HUDEP-2 (cell line): Measurements from ENCODE around the gene GLB1L2.

Experiments used
- DNase-seq, 76 experiments: peaks; one replicate each; lab custom pipeline; 2025; ENCODE audit not compliant: unreplicated experiment in 76 of 76; lab: John Stamatoyannopoulos, UW

Gene GLB1L2

DNA sequence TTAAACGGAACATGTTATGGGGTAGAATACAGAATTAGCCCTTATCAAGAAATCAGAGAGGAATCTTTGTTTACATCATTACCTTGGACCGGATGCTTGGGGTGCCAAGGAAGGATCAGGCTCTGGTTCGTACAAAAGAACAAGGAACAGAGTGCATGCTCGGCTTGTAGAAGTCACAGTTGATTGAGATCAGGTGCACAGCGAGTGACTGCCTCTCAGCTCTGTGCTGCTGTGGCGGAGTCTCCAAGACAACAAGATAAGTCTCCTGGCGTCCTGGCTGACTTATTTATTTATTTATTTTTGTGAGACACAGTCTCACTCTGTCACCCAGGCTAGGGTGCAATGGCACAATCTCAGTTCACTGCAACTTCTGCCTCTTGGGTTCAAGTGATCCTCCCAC, 31.8 kb downstream of the GLB1L2 start:
- DNase-seq = no peak

DNA sequence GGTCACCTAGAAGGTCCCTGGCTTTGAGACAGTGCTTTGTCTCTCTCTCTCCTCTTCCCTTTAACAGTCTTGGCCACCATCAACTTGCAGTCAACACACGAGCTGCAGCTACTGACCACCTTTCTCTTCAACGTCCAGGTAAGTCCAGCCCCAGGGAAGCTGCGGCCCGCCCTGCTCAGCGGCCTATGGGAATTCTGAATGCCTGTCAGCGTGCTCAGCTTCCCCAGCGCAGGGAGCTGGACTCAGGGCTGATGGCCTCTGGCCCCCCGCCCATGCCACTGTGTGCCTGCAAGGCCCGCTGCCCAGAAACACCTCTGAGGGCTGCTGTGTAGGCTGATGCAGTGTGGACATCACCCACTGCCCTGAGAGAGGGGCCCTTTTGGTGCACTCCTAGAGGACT, 32.5 kb downstream of the GLB1L2 start:
- no peak for DNase-seq

DNA sequence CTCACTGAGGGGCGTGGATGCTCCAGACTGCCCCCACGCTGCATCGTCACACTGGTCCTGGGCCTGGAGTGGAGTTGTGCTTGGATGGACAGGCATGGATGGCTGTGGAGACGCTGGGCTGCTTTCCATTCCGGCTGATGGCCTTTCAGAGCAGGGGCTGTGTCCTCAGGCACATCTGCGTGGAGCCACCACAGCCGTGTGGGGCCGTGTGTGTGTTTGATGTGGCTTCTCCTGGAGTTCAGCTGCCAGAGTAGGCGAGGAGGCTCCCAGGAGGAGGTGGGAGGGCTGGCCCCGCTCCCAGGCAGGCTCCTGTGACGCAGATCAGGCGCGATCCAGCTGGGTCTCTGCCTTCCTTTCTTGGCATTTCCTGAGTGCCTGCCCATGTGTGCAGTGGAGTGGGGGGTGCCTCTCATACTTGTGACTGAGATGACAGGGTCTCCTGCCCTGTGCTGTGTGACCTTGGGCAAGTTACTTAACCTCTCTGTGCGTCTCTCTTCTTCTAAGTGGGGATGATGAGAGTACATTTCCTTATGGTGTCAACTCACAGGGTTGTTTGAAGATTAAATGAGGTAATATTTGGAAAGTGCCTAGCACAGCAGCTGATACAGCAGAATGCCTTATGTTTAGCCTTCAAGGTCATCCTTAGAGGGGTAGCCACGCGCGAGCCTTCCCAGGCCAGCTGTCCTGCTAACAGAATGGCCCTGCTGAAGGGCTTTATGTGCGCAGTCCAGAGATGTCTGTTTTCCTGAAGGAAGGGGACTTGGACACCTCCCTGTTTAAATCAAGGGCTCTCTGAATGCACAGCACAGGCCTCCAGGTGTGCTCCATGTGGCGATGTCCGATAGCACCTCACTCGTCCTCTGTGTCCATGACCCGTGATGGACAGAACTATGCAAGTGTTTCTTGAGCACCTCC, 33.5 kb downstream of the GLB1L2 start:
- DNase-seq = no peak

DNA sequence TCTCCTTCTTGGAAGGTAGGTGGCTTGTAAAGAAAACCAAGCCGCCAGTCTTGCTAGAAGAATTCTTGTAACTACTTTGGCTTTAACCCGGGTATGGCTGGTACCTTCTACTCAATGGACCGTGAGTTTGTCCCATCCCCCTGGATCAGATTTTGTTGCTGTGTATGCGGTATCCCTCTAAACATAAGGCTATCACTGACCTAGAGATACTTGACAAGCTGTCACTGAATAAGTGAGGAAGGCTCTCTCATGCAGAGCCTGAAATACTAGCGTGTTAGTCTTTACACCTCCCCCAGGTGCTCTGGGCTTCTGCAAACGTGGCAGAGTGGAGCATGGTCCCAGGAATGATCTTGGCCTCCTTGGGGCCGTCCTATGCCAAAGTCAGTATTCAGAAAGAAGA, 34.5 kb downstream of the GLB1L2 start:
- DNase-seq = no peak

DNA sequence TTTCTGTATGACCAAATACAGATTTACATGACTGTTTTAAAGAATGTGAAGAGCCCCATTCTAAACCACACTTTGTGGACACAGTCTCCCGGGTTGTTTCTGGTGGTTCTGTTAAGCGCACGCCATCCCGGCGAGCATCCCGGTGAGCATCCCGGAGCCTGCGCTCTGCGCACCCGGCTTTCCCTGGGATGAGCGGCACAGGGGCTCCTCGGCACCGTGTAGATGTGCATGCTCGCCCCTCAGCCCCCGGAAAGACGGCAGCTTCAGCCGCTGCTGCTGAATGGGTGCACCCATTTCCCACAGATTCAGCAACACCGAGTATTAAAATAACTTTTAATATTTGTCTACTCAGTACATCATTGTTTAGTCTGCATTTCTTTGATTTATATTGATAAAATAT, 36.0 kb downstream of the GLB1L2 start:
- no peak for DNase-seq

DNA sequence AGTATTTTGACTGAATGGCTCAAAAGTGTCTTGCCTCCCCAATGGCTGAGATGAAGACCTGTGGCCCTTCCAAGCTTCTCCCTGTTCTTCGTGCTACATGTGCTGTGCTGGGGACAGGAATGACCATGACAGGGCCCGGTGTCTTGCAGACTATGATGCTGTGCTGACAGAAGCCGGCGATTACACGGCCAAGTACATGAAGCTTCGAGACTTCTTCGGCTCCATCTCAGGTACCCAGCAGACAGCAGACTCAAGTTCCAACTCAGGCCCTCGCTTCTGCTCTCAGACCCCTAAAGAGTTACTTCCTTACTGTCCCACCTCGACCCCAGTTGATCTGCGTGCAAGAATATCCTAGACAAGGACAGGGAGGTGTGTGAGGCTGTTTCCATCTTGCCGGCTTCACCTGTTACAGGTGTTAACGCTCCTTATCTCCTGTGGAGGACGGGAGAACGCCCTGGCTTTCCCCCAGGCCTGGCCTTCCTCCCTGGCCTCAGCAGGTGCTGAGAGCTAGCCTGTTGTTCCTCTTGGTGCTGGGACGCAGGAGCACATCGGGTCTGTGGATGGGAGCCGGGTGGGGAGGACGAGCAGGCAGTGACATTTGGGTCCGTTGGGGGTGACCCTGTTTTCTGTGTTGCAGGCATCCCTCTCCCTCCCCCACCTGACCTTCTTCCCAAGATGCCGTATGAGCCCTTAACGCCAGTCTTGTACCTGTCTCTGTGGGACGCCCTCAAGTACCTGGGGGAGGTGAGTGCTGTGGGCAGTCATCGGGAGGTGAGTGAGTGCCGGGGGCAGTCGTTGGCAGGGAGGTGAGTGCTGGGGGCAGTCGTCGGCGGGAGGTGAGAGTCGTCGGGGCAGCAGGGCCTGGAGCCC, 38.1 kb downstream of the GLB1L2 start:
- no peak for DNase-seq

DNA sequence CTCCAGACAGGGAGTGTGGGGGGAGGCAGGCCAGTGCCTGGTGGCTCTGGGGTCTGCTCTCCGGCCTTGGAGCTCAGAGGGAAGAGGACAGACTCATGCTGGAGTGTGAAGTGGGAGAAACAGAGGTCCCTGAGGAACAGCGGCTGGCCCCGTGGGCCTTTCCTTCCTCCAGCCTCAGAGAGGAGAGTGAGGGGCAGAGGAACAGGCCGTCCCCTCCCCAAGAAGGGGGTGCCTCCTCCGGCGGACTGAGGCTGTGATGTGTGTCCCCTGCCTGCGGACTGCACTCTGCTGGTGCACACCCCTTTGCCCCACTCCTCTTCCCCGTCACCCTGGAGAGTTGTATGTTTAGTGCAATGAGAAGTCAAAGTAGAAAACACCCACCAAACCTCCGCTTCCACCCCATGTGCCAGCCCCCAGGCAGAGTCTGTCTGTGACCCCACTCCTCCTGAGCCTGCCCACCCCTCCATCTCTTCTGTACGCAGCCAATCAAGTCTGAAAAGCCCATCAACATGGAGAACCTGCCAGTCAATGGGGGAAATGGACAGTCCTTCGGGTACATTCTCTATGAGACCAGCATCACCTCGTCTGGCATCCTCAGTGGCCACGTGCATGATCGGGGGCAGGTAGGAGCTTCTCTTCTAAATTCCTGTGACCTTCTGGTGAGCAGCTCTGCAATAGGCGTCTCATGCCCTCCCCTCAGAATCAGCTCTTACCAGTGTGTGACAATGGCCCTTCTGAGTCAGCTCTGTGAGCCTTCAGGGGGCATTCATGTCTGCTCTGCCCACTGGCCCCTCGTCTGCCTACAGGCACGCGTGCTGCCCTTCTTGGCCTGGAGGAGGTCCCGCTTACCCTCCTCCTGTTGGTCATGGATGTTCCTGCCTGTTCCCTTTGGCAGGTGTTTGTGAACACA, 39.0 kb downstream of the GLB1L2 start:
- no peak for DNase-seq

DNA sequence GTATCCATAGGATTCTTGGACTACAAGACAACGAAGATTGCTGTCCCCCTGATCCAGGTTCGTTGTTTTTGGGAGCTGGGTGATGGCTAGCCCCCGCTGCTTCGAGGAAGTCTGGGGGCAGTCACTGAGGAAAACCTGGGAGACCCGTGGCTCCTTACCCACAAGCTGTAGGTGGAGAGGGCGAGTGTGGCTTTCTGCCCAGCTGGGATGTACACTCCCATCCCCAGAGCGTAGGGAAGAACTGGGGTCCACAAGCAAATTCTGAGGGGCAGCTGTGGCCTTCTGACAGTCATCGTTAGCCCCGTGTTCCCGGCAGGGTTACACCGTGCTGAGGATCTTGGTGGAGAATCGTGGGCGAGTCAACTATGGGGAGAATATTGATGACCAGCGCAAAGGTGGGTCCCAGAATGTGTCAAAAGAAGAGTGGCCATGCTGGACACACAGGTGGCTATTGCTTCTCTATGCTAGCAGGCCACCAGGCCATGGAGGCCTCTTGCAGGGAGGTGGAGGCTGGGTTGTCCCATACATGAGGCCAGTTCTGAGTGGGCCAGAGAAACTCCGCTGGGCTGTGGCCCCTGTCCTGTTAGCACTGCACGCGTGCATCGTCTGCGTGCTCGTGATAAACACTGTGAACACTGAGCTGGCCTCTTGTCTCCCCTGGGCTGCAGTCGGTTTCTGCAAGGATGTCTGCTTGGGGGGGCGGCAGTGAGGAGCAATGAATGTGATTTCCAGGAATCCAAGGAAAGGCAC, 39.8 kb downstream of the GLB1L2 start:
- no peak for DNase-seq

DNA sequence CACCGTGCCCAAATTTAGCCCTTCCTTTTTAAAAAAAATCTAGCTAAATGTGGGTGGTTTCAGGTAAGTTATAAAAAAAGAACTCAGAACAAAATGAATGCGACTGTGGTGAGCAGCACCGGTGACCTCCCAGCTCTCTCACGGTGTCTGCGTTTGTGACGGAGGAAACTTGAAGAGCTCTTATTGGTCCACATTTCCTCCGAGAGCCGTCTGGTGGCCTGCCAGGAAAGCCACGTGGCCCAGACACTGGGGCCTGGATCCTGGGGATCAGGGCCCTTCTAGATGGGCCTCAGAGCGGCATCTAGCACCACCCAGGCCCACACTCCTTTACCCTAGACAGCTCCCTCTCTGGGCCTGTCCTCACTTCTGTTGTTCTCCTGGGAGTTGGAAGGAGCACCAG, 40.7 kb downstream of the GLB1L2 start:
- DNase-seq = no peak

DNA sequence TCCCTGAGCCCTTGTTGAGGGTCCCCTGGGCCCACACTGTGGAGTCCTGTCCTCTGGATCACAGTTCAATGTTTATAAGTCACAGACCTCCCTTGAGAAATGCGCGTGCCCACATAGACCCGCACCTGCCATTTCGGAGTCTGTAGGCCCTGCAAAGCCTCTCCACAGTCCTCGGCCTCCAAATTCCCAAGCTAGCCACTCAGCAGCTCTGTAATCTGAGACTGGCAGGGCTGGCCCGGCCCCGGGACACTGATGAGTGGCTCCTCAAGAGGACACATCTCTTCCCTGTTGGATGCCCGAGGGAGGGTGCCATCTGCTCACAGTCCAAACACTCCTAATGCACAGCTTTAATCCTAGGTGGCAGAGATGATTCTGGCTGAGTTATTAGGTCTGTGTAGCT, 41.2 kb downstream of the GLB1L2 start:
- no peak for DNase-seq

DNA sequence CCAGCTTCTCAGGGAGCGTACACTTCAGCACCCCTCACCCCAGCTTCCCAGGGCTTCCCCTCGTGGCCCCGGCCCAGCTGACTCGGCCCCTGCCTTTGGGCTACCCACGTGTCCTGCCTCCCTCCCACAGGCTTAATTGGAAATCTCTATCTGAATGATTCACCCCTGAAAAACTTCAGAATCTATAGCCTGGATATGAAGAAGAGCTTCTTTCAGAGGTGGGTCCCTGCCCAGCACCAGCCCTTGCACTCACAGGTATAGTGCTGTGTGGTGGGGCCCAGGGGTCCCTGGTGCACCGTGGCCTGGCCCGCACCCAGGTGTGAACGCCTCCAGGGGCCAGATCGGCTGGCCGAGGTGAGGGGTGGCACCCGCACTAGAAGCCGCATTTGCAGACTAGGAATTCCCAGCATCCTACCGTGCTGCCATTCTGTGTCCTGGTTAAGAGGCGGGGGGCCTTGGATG, 41.8 kb downstream of the GLB1L2 start:
- no peak for DNase-seq

DNA sequence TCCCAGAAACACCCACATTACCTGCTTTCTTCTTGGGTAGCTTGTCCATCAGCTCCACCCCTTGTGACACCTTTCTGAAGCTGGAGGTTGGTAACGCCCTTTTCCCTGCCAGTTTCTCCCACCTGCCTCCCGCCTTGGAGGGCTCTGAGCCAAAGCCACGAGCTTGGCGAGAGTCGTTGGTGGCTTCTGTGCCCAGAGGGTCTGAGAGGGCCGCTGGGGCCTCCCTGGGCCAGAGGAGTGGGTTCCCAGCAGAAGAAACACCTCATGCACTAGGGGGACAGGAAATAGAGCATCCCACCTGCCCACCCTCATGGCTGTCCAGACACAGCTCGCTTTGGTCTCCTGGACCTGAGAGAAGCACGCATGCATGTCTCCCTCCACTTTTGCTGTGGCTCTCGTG, 42.4 kb downstream of the GLB1L2 start:
- DNase-seq = no peak

DNA sequence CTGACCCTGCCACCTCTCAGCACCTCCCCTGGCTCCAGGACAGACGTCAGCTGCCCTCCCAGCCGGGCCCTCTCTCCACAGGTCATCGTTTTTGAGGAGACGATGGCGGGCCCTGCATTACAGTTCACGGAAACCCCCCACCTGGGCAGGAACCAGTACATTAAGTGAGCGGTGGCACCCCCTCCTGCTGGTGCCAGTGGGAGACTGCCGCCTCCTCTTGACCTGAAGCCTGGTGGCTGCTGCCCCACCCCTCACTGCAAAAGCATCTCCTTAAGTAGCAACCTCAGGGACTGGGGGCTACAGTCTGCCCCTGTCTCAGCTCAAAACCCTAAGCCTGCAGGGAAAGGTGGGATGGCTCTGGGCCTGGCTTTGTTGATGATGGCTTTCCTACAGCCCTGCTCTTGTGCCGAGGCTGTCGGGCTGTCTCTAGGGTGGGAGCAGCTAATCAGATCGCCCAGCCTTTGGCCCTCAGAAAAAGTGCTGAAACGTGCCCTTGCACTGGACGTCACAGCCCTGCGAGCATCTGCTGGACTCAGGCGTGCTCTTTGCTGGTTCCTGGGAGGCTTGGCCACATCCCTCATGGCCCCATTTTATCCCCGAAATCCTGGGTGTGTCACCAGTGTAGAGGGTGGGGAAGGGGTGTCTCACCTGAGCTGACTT, 43.2 kb downstream of the GLB1L2 start:
- DNase-seq = no peak

DNA sequence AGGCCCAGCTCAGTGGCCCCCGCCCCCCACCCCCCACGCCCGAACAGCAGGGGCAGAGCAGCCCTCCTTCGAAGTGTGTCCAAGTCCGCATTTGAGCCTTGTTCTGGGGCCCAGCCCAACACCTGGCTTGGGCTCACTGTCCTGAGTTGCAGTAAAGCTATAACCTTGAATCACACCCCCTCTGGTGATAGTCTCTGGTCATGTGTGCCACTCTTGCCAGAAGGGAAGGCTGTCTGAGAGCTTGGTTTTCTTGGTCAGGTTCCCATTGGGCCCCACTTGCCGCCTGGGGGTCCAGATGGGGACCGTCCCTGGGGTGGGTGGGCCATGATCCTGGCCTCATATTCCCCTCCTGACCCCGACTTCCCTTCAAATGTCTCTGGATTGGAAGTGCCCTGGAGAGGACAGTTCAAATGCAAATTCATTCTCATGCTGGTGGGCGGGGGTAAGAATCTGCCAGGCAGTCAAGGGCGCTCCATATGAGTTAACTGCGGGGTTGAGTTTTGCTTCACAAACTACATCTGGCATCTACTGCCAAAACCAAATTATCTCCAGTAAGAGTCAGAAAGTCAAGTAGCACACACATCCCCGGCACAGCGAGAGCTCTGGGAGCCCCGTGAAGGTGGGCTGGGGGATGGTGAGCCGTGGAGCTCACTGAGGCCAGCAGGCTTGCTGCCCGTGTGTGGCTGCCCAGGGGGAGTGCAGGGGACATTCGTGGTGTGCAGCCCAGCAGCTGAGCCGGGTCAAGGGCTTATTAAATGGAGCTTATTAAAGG, 44.5 kb downstream of the GLB1L2 start:
- DNase-seq = no peak

DNA sequence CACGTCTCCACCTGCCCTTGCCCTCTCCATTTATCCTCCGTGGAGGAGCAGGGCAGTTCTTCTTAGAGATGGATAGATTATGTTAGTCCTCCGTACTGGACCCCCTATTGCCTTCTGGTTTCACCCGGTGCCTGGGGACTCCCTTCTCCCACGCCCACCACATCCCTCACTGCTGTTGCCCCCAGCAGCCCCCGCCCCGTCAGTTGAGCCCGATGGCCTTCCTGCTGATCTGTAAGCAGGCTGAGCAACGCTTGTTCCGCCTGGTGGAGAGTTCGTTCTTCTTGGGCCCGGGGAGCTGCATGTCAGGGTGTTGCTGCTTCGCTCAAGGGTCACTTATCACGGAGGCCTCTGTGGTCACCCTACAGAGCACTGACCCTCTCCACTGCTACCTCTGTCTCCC, 46.1 kb downstream of the GLB1L2 start:
- DNase-seq = no peak

DNA sequence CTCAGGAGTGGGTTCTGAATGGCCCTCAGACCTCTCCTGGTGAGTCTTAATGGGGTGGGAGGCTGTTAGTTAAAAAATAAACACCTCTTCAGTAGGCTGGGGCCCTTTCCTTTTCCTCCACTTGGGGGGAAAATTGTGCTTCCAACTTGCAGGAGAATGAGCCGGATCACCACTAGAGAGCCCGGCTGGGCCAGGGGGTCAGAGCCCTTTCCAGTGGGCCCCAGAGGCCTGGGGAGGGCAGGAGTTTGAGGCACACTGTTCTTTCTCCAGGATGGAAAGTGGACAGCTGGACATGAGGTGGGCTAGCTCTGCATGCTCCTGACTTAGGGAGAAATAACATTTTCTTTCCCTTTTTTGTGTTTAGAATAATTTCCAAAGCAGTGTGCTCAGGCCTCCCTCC, 47.5 kb downstream of the GLB1L2 start:
- no peak for DNase-seq

DNA sequence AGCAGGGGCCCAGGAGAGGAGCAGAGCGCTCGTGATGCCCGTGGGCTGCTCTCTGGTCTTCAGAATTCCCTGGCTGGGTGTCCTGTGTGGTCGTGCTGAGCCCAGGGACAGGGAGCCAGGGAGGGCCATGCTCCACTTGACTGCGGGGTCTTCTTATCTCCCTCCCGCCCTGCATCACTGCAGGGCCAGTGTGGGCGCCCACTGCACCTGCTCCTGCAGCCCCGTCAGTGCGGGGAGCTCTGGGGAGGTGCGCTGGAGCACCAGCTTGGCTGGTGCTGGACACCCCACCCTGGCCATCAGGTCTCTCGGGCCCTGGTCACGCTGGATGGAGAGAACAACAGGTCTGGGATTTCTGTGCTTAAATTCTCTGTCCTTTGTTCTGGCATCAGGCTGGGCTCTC, 48.4 kb downstream of the GLB1L2 start:
- no peak for DNase-seq

DNA sequence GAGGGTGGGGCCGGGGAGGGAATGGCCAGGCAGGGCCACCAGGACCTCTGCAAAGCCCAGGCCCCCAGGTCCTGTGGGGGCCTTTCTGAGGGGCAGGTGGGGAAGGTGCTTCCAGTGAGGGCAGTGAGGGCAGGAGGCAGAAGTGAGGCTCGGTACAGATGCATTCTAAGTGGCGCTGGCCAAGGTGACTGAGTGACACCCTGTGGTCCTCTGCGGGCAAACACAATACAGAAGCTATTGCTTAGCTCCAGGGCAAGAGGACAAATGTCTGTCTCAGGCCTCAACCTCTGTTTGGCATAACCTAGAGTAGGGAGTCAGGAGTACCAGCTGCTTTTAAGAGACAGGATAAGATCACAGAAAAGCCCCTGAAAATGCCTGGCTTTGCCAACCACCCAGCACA, 49.0 kb downstream of the GLB1L2 start:
- no peak for DNase-seq

DNA sequence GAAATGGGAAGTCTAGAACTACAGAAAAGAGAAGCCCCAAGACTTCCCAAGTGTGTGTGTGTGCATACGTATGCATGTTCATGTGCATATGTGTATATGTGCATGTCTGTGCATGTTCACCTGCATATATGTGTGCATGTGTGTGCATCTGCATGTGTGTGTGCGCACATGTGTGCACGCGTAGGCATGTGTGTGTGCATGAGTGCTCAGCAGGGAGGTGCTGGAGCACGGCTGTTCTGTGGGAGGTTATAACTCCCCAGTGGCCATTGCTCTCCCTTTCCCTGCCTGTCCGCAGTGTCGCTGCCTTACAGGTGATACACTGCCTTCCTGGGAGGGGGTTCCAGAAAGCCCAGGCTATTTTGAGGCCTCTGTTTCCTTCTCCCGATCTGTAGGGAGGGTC, 50.5 kb downstream of the GLB1L2 start:
- DNase-seq = no peak
